ENCODE results near the gene SAPCD2. TPM values are rescaled to one million over a fixed set of nuclear protein-coding genes. Genes with fewer than 3 reads are reported as not detected.

The SAPCD2 gene
- total RNA-seq, 1 experiment from 2014 or later: 41.1 TPM

DNA sequence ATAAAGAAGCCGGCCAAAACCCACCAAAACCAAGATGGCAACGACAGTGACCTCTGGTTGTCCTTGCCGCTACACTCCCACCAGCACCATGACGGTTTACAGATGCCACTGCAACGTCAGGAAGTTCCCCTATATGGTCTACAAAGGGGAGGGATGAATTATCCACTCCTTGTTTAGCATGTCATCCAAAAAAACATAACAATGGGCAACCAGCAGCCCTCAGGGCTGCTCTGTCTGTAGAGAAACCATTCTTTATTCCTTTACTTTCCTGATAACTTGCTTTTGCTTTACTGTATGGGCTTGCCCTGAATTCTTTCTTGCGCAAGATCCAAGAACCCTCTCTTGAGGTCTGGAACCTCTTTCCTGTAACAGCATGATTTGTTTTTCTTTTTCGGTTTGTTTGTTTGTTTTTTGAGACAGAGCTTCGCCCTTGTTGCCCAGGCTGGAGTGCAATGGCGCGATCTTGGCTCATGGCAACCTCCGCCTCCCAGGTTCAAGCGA is 5.0 kb upstream of the SAPCD2 start:
- no peak overlapping the region for H3K27ac Mint-ChIP-seq (ENCODE audit: unreplicated experiment)
- CTCF ChIA-PET: no interaction called here
- no peaks in the 10 kb centered on the region for H3K9me3 Mint-ChIP-seq (ENCODE audit: low read depth, unreplicated experiment)
- H3K4me3 Mint-ChIP-seq (ENCODE audit: low read depth, unreplicated experiment): no peak overlapping the region
- peaks cover 12% of the 10 kb centered on the region for H3K36me3 Mint-ChIP-seq (ENCODE audit: insufficient read depth, unreplicated experiment)
- H3K27me3 Mint-ChIP-seq (ENCODE audit: unreplicated experiment): no peaks in the 10 kb centered on the region
- no peak for TF ChIP-seq CTCF (IDR thresholded peaks at IDR 0.05; ENCODE audit: unreplicated experiment)
- DNase-seq: no peak
- intact Hi-C loops (cut with micrococcal nuclease; ENCODE audit: unreplicated experiment): no loop called here
- BruUV-seq (replicated peaks): no TSS peak
- peaks cover 9% of the 10 kb centered on the region for H3K4me1 Mint-ChIP-seq (ENCODE audit: low read depth, unreplicated experiment)

GRCh38 chr9:137074657-137075274 is 4.4 kb upstream of the SAPCD2 start:
- H3K27me3 Mint-ChIP-seq (ENCODE audit: unreplicated experiment): no peaks in the 10 kb centered on the region
- H3K4me3 Mint-ChIP-seq (ENCODE audit: low read depth, unreplicated experiment): no peak overlapping the region
- H3K27ac Mint-ChIP-seq (ENCODE audit: unreplicated experiment): no peak overlapping the region
- BruUV-seq (replicated peaks): no TSS peak
- TF ChIP-seq CTCF (IDR thresholded peaks at IDR 0.05; ENCODE audit: unreplicated experiment): no peak
- H3K36me3 Mint-ChIP-seq (ENCODE audit: insufficient read depth, unreplicated experiment): peaks cover 14% of the 10 kb centered on the region
- no peaks in the 10 kb centered on the region for H3K9me3 Mint-ChIP-seq (ENCODE audit: low read depth, unreplicated experiment)
- intact Hi-C loops (cut with micrococcal nuclease; ENCODE audit: unreplicated experiment): no loop called here
- CTCF ChIA-PET: interaction anchor here (1.5 kb wide), 1 partner anchor 8 kb away, joined by 3 read pairs; no protein-coding TSS in a partner anchor
- peaks cover 9% of the 10 kb centered on the region for H3K4me1 Mint-ChIP-seq (ENCODE audit: low read depth, unreplicated experiment)
- no peak for DNase-seq

DNA sequence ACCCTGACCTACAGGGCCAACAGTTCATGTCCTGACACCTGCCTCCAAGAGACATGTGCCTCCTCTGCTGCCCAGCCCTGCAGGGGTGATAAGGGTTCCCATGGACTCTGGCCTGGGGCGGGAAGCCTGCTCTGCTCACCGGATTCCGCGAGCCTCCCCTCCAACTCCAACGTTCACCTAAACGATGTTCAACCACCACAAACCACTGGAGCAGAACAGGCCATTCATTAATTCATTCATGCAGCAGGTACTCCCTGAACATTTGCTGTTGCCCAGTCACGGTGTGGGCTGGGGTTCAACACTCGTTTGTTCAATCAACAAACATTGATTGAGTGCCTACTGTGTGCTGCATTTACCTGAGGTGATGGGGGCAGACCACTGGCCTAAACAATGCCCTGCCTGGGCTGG is 3.6 kb upstream of the SAPCD2 start:
- no peaks in the 10 kb centered on the region for H3K27me3 Mint-ChIP-seq (ENCODE audit: unreplicated experiment)
- peaks cover 22% of the 10 kb centered on the region for H3K36me3 Mint-ChIP-seq (ENCODE audit: insufficient read depth, unreplicated experiment)
- H3K4me1 Mint-ChIP-seq (ENCODE audit: low read depth, unreplicated experiment): peaks cover 9% of the 10 kb centered on the region
- H3K9me3 Mint-ChIP-seq (ENCODE audit: low read depth, unreplicated experiment): no peaks in the 10 kb centered on the region
- TF ChIP-seq CTCF (IDR thresholded peaks at IDR 0.05; ENCODE audit: unreplicated experiment): no peak
- CTCF ChIA-PET: interaction anchor here (1.5 kb wide), 1 partner anchor 9 kb away, joined by 3 read pairs; no protein-coding TSS in a partner anchor
- intact Hi-C loops (cut with micrococcal nuclease; ENCODE audit: unreplicated experiment): no loop called here
- no peak overlapping the region for H3K4me3 Mint-ChIP-seq (ENCODE audit: low read depth, unreplicated experiment)
- DNase-seq: no peak
- BruUV-seq (replicated peaks): no TSS peak
- H3K27ac Mint-ChIP-seq (ENCODE audit: unreplicated experiment): no peak overlapping the region

DNA sequence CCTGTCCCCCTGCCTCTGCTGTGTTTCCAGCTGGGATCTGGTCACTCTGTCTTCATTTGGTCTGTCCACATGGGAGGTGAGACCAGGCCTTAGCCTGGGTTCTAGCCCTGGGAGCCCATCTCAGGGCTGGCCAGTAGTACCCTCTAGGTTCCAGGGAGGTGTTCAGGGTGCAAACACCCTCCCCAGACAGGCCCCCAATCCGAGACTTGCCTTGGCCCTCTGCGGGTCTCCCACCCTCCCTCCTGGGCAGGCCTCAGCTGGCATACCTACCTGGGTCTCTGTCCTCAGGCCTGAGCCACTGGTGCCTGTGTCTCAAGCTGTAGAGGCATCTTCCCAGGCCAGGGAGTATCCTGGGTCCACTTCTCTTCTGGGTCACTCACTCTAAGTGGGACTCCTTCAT is 925 bp upstream of the SAPCD2 start:
- TF ChIP-seq CTCF (IDR thresholded peaks at IDR 0.05; ENCODE audit: unreplicated experiment): no peak
- H3K9me3 Mint-ChIP-seq (ENCODE audit: low read depth, unreplicated experiment): no peaks in the 10 kb centered on the region
- H3K4me1 Mint-ChIP-seq (ENCODE audit: low read depth, unreplicated experiment): peaks cover 16% of the 10 kb centered on the region
- H3K27ac Mint-ChIP-seq (ENCODE audit: unreplicated experiment): peak overlapping the region; percentile 44
- H3K4me3 Mint-ChIP-seq (ENCODE audit: low read depth, unreplicated experiment): peak overlapping the region; percentile 70
- BruUV-seq (replicated peaks): no TSS peak
- CTCF ChIA-PET: interaction anchor here (2.0 kb wide), 1 partner anchor 15 kb away, joined by 10 read pairs; the partner anchor contains the start of gene MAN1B1
- intact Hi-C loops (cut with micrococcal nuclease; ENCODE audit: unreplicated experiment): no loop called here
- no peaks in the 10 kb centered on the region for H3K27me3 Mint-ChIP-seq (ENCODE audit: unreplicated experiment)
- H3K36me3 Mint-ChIP-seq (ENCODE audit: insufficient read depth, unreplicated experiment): peaks cover 25% of the 10 kb centered on the region
- DNase-seq: no peak
